AG09309 (cell line): ENCODE results near the gene FSTL4.

Experiments
- DNase-seq: peaks from one replicate; pipeline ENCODE4 v3.0.0-alpha.2; 2010; ENCODE audit warnings: low read depth
- H3K4me3 ChIP-seq: 2 replicates; pipeline ENCODE4 v1.5.1; 2011; ENCODE audit warnings: mild to moderate bottlenecking, low read depth, low read length, moderate library complexity; ENCODE audit not compliant: control insufficient read depth
- TF ChIP-seq, protein P1 (sequence below): IDR thresholded peaks from 2 replicates; pipeline ENCODE4 v1.5.1; 2011; ENCODE audit warnings: mild to moderate bottlenecking, low read depth, low read length, inconsistent platforms; ENCODE audit not compliant: insufficient read depth, control insufficient read depth; ENCODE audit errors: missing control alignments

Gene FSTL4

DNA sequence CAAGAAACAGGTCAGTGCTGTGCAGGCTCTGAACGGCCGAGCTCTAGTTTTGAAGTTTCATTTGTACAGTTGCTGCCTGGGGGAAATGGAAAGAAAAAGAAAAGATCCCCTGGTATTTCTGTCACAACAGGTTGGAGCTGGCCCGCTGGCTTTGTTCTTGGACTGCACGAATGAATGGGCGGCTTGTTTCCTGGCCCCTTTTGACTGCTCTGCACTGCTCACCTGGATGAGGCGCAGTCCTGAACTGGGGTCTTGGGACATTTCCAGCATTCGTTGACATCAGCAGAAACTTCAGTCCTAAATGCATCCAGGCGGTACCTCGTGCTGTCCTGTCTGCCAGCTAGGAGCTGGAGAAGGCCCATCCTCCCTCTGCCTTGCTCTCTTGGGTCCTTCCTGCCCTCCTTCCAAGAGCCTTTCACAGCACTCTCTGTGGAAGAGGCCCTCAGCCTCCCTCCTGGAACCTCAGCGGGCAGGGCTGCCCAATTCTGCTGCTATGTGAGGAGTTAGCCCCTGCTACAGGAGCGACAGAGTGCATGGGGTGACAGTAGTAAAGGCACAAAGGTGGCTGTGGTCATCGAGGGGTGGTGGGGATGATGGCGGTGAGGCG is 189.2 kb downstream of the FSTL4 start:
- DNase-seq = no peak
- no peak overlapping the region for H3K4me3 ChIP-seq
- TF ChIP-seq, protein P1, sequence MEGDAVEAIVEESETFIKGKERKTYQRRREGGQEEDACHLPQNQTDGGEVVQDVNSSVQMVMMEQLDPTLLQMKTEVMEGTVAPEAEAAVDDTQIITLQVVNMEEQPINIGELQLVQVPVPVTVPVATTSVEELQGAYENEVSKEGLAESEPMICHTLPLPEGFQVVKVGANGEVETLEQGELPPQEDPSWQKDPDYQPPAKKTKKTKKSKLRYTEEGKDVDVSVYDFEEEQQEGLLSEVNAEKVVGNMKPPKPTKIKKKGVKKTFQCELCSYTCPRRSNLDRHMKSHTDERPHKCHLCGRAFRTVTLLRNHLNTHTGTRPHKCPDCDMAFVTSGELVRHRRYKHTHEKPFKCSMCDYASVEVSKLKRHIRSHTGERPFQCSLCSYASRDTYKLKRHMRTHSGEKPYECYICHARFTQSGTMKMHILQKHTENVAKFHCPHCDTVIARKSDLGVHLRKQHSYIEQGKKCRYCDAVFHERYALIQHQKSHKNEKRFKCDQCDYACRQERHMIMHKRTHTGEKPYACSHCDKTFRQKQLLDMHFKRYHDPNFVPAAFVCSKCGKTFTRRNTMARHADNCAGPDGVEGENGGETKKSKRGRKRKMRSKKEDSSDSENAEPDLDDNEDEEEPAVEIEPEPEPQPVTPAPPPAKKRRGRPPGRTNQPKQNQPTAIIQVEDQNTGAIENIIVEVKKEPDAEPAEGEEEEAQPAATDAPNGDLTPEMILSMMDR = no peak

DNA sequence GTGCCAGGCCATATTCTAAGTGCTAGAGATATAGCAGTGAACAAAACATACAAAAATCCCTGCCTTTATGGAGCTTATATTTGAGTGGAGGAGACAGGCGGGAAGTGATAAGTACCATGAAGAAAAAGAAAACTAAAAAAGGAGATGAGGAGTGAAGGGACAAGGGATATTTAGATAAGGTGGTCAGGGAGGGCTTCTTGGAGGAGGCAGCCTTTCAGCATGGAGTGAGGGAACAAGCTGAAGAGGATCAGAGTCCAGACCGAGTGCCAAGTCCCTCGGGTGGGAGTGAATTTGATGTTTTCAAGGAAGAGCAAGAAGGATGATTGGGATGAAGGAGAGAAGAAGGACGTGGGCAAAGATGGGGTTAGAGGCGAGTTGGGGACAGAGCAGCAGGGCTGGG is 190.5 kb downstream of the FSTL4 start:
- no peak for DNase-seq
- no peak overlapping the region for H3K4me3 ChIP-seq
- TF ChIP-seq, protein P1 = no peak

DNA sequence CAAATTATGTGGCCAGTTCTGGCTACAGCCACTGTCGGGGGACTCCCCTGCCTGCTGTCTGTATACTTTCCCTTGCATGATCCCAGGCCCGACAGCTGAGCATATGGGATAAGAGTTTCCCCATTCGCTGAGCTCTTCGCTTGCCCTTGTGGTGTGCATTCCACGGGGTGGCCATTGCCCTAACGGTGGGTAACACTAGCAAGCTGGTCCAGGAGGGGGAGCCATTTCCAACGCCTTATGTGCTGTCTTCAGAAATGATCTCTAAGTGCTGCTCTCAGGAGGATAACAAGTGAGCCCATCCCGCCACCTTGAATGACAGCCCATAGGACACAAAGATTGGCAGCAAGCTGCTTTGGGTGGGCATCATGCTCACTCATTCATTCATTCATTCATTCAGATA is 190.9 kb downstream of the FSTL4 start:
- no peak for DNase-seq
- H3K4me3 ChIP-seq = no peak overlapping the region
- TF ChIP-seq, protein P1 = peak; percentile 48

DNA sequence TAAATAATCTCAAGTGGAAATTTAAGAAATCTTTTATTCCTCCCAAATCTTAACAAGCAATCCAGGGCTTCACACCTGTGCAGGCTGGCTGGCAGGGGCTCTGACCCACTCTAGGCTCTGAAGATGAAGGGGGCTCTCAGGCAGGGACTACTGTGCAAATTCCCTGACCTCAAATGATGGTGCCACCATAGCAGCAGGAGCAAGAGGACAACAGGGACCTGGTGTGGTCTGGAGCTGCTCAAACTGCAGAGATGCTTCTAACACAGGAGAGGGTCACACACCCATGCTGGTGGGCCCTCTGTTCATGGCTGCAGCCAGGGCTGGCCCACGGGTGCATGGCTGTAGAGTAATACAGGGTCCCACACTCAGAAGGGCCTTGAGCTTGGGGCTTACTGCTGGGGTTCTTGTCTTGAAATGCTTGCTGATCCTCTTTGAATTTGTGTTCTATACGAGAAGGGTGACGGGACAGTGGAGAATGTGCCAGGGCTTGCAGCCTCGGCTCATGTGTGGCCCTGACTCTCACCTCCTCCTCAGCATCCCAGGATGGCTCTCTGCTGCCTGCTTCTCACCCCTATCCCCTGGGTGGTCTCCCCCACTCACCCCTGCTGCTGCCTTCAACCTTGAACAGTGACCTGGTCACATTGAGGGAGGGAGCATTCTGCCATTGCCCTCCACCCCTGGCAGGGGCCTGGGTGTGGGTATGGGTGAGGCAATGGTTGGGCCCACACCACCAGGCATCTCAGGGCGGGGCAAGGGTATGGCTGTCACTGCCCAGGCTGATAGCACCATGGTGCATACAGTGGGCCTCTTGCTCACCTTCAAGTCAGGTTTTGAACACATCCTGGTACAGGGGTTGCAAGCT is 191.7 kb downstream of the FSTL4 start:
- TF ChIP-seq, protein P1 = no peak
- no peak overlapping the region for H3K4me3 ChIP-seq
- DNase-seq = no peak

DNA sequence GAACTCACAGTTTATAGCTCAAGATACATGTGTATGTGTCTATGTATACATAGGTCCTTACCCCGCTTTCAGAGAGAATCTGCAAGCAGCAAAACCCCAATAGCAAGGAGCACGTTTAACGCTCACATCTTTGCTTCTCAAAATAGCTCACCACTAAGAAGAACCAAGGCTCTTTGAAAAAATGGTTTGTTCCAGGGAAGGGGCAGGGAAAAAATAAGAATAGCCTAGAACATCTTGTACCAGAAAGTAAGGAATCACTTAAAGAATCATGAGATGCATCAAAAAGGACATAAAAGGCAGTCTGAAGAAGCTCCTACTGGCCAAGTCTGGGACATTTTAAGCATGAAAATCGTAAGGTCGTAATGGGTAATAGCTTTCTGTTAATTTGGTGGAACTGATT is 196.4 kb downstream of the FSTL4 start:
- DNase-seq = no peak
- TF ChIP-seq, protein P1 = no peak
- H3K4me3 ChIP-seq = no peak overlapping the region

DNA sequence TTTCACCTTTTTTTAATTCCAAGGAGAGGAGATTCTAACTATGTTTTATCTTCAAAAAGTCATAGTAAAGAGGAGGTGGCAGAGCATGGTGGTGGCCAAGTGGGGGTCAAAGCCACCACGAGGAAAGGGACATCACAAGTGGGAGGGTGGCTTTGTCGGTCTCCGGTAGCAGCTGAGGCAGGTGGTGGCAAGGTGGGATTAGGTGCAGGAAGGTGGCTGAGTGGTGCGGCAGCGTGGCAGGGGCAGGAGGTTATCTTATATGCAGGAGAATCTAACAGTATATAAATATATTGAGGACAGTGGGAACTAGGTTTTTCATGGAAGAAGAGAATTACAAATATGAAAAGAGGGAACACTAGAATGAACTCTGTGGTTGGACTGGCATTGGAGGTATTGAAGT is 196.8 kb downstream of the FSTL4 start:
- TF ChIP-seq, protein P1 = no peak
- H3K4me3 ChIP-seq = no peak overlapping the region
- no peak for DNase-seq
